Fibroblast of lung (primary cell): ENCODE results near the gene DNAJA4.

Experiments used
- EZH2 ChIP-seq: IDR thresholded peaks from 2 replicates; pipeline ENCODE4 v1.5.1; 2012; ENCODE audit warnings: low read length, control low read depth, mild to moderate bottlenecking; ENCODE audit errors: missing control alignments
- TF ChIP-seq, protein P1 (sequence below), 2 donors: IDR thresholded peaks in 1 of 2; conservative IDR thresholded peaks in 1 of 2; 1 replicate in 1 of 2; 2 replicates in 1 of 2; pipeline ENCODE4 v1.5.1; 2011 to 2012; ENCODE audit warnings: low read length in 2 of 2, control low read depth in 1 of 2, inconsistent platforms in 1 of 2, low read depth in 1 of 2, mild to moderate bottlenecking in 1 of 2

- TF ChIP-seq, protein P1, sequence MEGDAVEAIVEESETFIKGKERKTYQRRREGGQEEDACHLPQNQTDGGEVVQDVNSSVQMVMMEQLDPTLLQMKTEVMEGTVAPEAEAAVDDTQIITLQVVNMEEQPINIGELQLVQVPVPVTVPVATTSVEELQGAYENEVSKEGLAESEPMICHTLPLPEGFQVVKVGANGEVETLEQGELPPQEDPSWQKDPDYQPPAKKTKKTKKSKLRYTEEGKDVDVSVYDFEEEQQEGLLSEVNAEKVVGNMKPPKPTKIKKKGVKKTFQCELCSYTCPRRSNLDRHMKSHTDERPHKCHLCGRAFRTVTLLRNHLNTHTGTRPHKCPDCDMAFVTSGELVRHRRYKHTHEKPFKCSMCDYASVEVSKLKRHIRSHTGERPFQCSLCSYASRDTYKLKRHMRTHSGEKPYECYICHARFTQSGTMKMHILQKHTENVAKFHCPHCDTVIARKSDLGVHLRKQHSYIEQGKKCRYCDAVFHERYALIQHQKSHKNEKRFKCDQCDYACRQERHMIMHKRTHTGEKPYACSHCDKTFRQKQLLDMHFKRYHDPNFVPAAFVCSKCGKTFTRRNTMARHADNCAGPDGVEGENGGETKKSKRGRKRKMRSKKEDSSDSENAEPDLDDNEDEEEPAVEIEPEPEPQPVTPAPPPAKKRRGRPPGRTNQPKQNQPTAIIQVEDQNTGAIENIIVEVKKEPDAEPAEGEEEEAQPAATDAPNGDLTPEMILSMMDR (conservative IDR thresholded peaks at IDR 0.05 in 1 of 2, IDR thresholded peaks at IDR 0.05 in 1 of 2; ENCODE audit: low read depth in 1 of 2, low read length in 2 of 2): no peak
- no peak for TF ChIP-seq EZH2
These were observed 24.6 kb upstream of the DNAJA4 start for GRCh38 chr15:78239811-78240210.
